ENCODE data around the gene PDE6G. TPM values are rescaled to one million over a fixed set of nuclear protein-coding genes. Genes with fewer than 3 reads are reported as not detected.

The PDE6G gene
- total RNA-seq (2021; fragmentation: NEBNext Ultra II Directional; extraction: Animal tissue kit (Norgen Biotek cat#: 25700)) (5.8 and 6.4 TPM in 2 replicates), polyA plus RNA-seq (2011; rRNA removed) (12.9 and 15.1 TPM in 2 replicates), polyA minus RNA-seq (2011; rRNA and poly(A)+ RNA removed) (1.6 and 5.0 TPM in 2 replicates)
- polyA plus RNA-seq (2011; cell fraction: cytosol; rRNA removed), result 7.8 TPM
- 8.5 TPM for polyA plus RNA-seq (2011; cell fraction: nucleus; rRNA removed)
- 7.9 to 8.8 TPM (median 8.4 TPM) in 4 replicates for polyA plus RNA-seq (2012, experiment 1 of 2)
- 11.4 TPM for polyA plus RNA-seq (2012, experiment 2 of 2)
- 6.9 TPM for polyA plus RNA-seq (2013, experiment 1 of 2)
- polyA plus RNA-seq (2013, experiment 2 of 2), result 5.8 TPM
- 3.7 TPM for polyA minus RNA-seq (2011; cell fraction: cytosol; rRNA and poly(A)+ RNA removed)
- 1.5 TPM for polyA minus RNA-seq (2011; cell fraction: nucleus; rRNA and poly(A)+ RNA removed)
- long read RNA-seq, experiment 1, transcript PDE6G-202 (4 exons, 458 nt), result major isoform, 6 of 7 reads
- long read RNA-seq, experiment 1, partial matches to known transcripts, result 1 of 7 reads
- long read RNA-seq, experiment 1, other reads (novel, unspliced or antisense), result 0 of 7 reads
- long read RNA-seq, experiment 2, partial matches to known transcripts, result 0 of 2 reads
- long read RNA-seq, experiment 2, other reads (novel, unspliced or antisense), result 0 of 2 reads

DNA sequence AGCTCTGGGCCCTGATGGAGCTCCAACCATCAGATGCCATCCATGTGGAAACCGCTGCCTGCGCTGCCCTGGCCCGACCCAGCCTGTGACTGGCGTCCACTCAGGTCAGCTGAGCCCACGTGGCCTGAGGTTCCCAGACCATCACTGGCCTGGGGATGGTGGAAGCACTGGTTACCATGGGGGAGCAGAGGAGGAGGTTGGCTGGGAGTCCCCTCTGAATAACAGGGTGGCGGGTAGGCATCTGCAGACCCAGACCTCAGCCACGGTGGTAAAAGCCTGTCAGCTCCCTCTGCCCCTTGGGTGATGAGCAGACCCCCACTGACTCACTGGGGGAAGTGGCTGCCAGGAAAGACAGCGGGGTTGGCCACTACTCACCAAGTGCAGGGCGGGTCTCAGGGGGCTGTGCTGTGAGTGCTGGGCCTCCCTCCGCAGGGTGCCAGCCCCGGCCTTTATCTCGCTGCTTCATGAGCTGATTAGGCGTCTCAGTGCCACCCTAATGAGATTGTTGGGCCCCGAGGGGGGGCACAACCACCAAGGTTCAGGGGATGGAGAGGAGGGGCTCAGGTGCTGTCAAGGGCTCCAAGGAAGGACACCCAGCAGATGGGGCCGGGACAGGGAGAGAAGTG is at the start of gene PDE6G:
TSS of gene PDE6G (minus strand) at position 425 of the 626 bp plus-strand sequence. CDS start 3,237 bp downstream, outside the sequence.
- H3K9me3 ChIP-seq (ENCODE audit: insufficient read depth in 2 of 2, low read depth in 1 of 2, low read length in 1 of 2), result no peaks in the 10 kb centered on the region
- no peak within 1 kb of the TSS for H3K18ac ChIP-seq (ENCODE audit: extremely low read depth, low read length)
- FAIRE-seq (no peak), DNase-seq (ENCODE audit: low read depth in 1 of 2, low spot score in 2 of 2) (no peak)
- 89% methylated on average over 15 of the region's 15 CpGs; no CpG with 5 or more reads in 1 of the 2 experiments for WGBS, 2 experiments (ENCODE audit: extremely low coverage in 1 of 2, insufficient coverage in 1 of 2, insufficient read length in 1 of 2, insufficient replicate concordance in 2 of 2, low coverage in 1 of 2, low lambda C conversion rate in 2 of 2, missing lambda C conversion rate in 1 of 2)
- 0 out of 2 replicates have a peak within 1 kb of the TSS, but pooled peaks have one; percentile 7 for H2BK20ac ChIP-seq (ENCODE audit: low read length)
- H3K4me1 ChIP-seq (replicated peaks in 1 of 4; ENCODE audit: control insufficient read depth in 3 of 4, insufficient read depth in 4 of 4, low read length in 3 of 4), result peaks cover 0 to 10% (median 7%) of the 10 kb centered on the region in 4 experiments; a peak in 6 of 7 replicates
- peak within 1 kb of the TSS in 1 of 4 experiments; percentile 30; a peak in 1 of 7 replicates for H3K9ac ChIP-seq (replicated peaks in 1 of 4; ENCODE audit: extremely low read depth in 1 of 4, low read depth in 3 of 4, low read length in 3 of 4)
- POLR2A ChIA-PET (ENCODE audit: partially characterized antibody), result interaction anchor here (1.0 to 3.7 kb wide), 7 partner anchors 9 to 47 kb away, joined by 3 to 17 read pairs (median 4); partner anchors contain the start of genes CCDC137, MRPL12 and OXLD1
- no peaks in the 10 kb centered on the region for H4K20me1 ChIP-seq (replicated peaks in 1 of 2; ENCODE audit: control insufficient read depth in 1 of 2, insufficient read depth in 2 of 2, low read length in 2 of 2)
- H2BK12ac ChIP-seq (ENCODE audit: low read depth, low read length), result 0 out of 2 replicates have a peak within 1 kb of the TSS, but pooled peaks have one; percentile 39
- H3K56ac ChIP-seq (replicated peaks; ENCODE audit: insufficient read length, low read depth, low read length), result no peak within 1 kb of the TSS
- no peak within 1 kb of the TSS for H3K23ac ChIP-seq (ENCODE audit: insufficient read length)
- H3K4ac ChIP-seq (replicated peaks; ENCODE audit: insufficient read length, low read depth, low read length), result no peak within 1 kb of the TSS
- H2AFZ ChIP-seq (ENCODE audit: low read length), result no peak within 1 kb of the TSS
- no peak within 1 kb of the TSS for H3K14ac ChIP-seq (ENCODE audit: insufficient read length)
- peaks cover 3% of the 10 kb centered on the region; the same call in 1 of the 2 replicates for H3K79me1 ChIP-seq (ENCODE audit: low read depth, low read length)
- H3K36me3 ChIP-seq (ENCODE audit: control insufficient read depth in 2 of 4, insufficient read depth in 4 of 4, low read length in 3 of 4), result no peaks in the 10 kb centered on the region
- peak within 1 kb of the TSS; percentile 54 for H4K91ac ChIP-seq (replicated peaks; ENCODE audit: insufficient read length, low read length)
- no peak within 1 kb of the TSS for H3K27ac ChIP-seq (ENCODE audit: low read depth, low read length)
- H4K5ac ChIP-seq (ENCODE audit: insufficient read length, low read depth, low read length), result no peak within 1 kb of the TSS
- peak within 1 kb of the TSS; percentile 68 for H4K8ac ChIP-seq (ENCODE audit: extremely low read depth, insufficient read depth, low read length)
- CTCF ChIA-PET (ENCODE audit: partially characterized antibody), result interaction anchor here (0.7 to 2.1 kb wide), 4 partner anchors 9 to 19 kb away, joined by 3 to 7 read pairs (median 4); no protein-coding TSS in a partner anchor
- no peaks in the 10 kb centered on the region for H3K27me3 ChIP-seq (replicated peaks in 1 of 4; ENCODE audit: control insufficient read depth in 3 of 4, extremely low read depth in 1 of 4, insufficient read depth in 3 of 4, low read length in 3 of 4)
- H2BK120ac ChIP-seq (replicated peaks; ENCODE audit: low read depth, low read length), result no peak within 1 kb of the TSS
- H2AK5ac ChIP-seq (ENCODE audit: low read depth, low read length), result no peak within 1 kb of the TSS
- H3K4me3 ChIP-seq (ENCODE audit: extremely low read depth in 1 of 4, insufficient read depth in 2 of 4, low read depth in 3 of 4, low read length in 4 of 4), result no peak within 1 kb of the TSS
- H2BK15ac ChIP-seq (ENCODE audit: low read length), result peak within 1 kb of the TSS; percentile 72; the same call in 1 of the 2 replicates
- no peaks in the 10 kb centered on the region for H3K23me2 ChIP-seq (ENCODE audit: low read depth, low read length)
- H2BK5ac ChIP-seq (ENCODE audit: low read depth, low read length), result no peak within 1 kb of the TSS
- no peaks in the 10 kb centered on the region for H3K79me2 ChIP-seq (ENCODE audit: control insufficient read depth in 1 of 2, insufficient read depth in 2 of 2, low read length in 2 of 2)
- no peak within 1 kb of the TSS for H3K4me2 ChIP-seq (ENCODE audit: insufficient read depth in 1 of 2, low read depth in 2 of 2, low read length in 2 of 2)
- TF ChIP-seq BRCA1 (IDR thresholded peaks at IDR 0.05; ENCODE audit: low read depth, low read length), result no peak
- no peak for TF ChIP-seq RAD21 (IDR thresholded peaks at IDR 0.05 in 1 of 2, conservative IDR thresholded peaks at IDR 0.05 in 1 of 2; ENCODE audit: low read depth in 2 of 2, low read length in 2 of 2)
- no peak for TF ChIP-seq CREB1 (IDR thresholded peaks at IDR 0.05)
- TF ChIP-seq RXRA (IDR thresholded peaks at IDR 0.05; ENCODE audit: insufficient read depth, low read depth, low read length), result no peak
- TF ChIP-seq EZH2 (IDR thresholded peaks at IDR 0.05; ENCODE audit: low read depth, low read length, severe bottlenecking), result no peak
- TF ChIP-seq SIN3A (conservative IDR thresholded peaks at IDR 0.05 in 1 of 2, IDR thresholded peaks at IDR 0.05 in 1 of 2; ENCODE audit: low read depth in 1 of 2, low read length in 2 of 2), result no peak
- no peak for TF ChIP-seq SUZ12 (IDR thresholded peaks at IDR 0.05; ENCODE audit: low read length)
- no peak for TF ChIP-seq YY1 (IDR thresholded peaks at IDR 0.05; ENCODE audit: low read depth, low read length)
- no peak for TF ChIP-seq SAP30 (IDR thresholded peaks at IDR 0.05; ENCODE audit: insufficient read depth, insufficient replicate concordance, low read length)

Data from H1 (cell line).